Activated CD4-positive, alpha-beta memory T cell treated with anti-CD3 and anti-CD28 coated beads for 36 hours (primary cell): Measurements from ENCODE around the gene ANLN. TPM values are rescaled to one million over a fixed set of nuclear protein-coding genes. Genes with fewer than 3 reads are reported as not detected.
"Not testable (repeated sequence)": the region's sequence is repeated elsewhere in the genome, so short reads cannot be mapped to it uniquely, and the experiment has no call there.

Experiments
- CTCF ChIA-PET: fragments of 350-600 bp; sonication (Branson Sonifier 250); formaldehyde crosslinking; loops from one replicate; lab custom pipeline; 2021; ENCODE audit warnings: antibody characterized with exemption, inconsistent platforms; lab: Charles Lee
- POLR2A ChIA-PET: fragments of 350-600 bp; sonication (Branson Sonifier 250); formaldehyde crosslinking; loops from one replicate; lab custom pipeline; 2021; ENCODE audit warnings: antibody characterized with exemption; lab: Charles Lee
- DNase-seq: peaks from one replicate; pipeline ENCODE4 v3.0.0-alpha.2; 2020
- H3K27ac Mint-ChIP-seq: one replicate; pipeline ENCODE4 v1.8.0; 2021; ENCODE audit warnings: mixed read lengths
- H3K27me3 Mint-ChIP-seq: one replicate; pipeline ENCODE4 v1.8.0; 2021; ENCODE audit warnings: mixed read lengths
- H3K36me3 Mint-ChIP-seq: one replicate; pipeline ENCODE4 v1.8.0; 2021; ENCODE audit warnings: mixed read lengths
- H3K4me1 Mint-ChIP-seq: one replicate; pipeline ENCODE4 v1.8.0; 2021; ENCODE audit warnings: low read depth, mixed read lengths
- H3K4me3 Mint-ChIP-seq: one replicate; pipeline ENCODE4 v1.8.0; 2021; ENCODE audit warnings: mild to moderate bottlenecking, mixed read lengths
- H3K9me3 Mint-ChIP-seq: one replicate; pipeline ENCODE4 v1.8.0; 2021; ENCODE audit warnings: mixed read lengths
- intact Hi-C: fragments of 100-400 bp; cut with micrococcal nuclease; formaldehyde crosslinking; loops from one replicate; pipeline ENCODE4 v1.15.1; 2023
- total RNA-seq, 2 experiments: library from RNA; stranded (reverse); gene quantifications; one replicate each; pipeline ENCODE4 v1.2.3, GENCODE V29; 2021

Gene ANLN
- total RNA-seq, 2 experiments from 2014 or later: 46.6 to 54.7 TPM

- DNase-seq: no peak
- H3K36me3 Mint-ChIP-seq: no peaks in the 10 kb centered on the region
- ChIA-PET CTCF (interaction anchor here (1.2 kb wide), 1 partner anchor 179 kb away, joined by 6 read pairs; no protein-coding TSS in a partner anchor), POLR2A (no interaction called here)
- H3K27ac Mint-ChIP-seq: no peak overlapping the region
- H3K27me3 Mint-ChIP-seq: peaks cover 4% of the 10 kb centered on the region
- H3K9me3 Mint-ChIP-seq: no peaks in the 10 kb centered on the region
- no peak overlapping the region for H3K4me3 Mint-ChIP-seq
- intact Hi-C loops: loop anchor here (2.0 kb wide), 1 partner anchor 71 kb away; no protein-coding TSS in a partner anchor
- H3K4me1 Mint-ChIP-seq: peaks cover 2% of the 10 kb centered on the region
Observed at GRCh38 chr7:36491317-36491716, 101.7 kb downstream of the ANLN start.

- POLR2A ChIA-PET: no interaction called here
- Mint-ChIP-seq H3K9me3 (no peaks in the 10 kb centered on the region), H3K36me3 (no peaks in the 10 kb centered on the region), H3K27ac (no peak overlapping the region), H3K4me1 (no peaks in the 10 kb centered on the region), H3K4me3 (no peak overlapping the region), H3K27me3 (peaks cover 6% of the 10 kb centered on the region)
- no peak for DNase-seq
- CTCF ChIA-PET: no interaction called here
- intact Hi-C loops: no loop called here
Observed at GRCh38 chr7:36496576-36496975, 106.9 kb downstream of the ANLN start.

GRCh38 chr7:36497176-36497575 is 107.5 kb downstream of the ANLN start:
- CTCF ChIA-PET: interaction anchor here (0.9 kb wide), 1 partner anchor 9 kb away, joined by 3 read pairs; no protein-coding TSS in a partner anchor
- H3K27me3 Mint-ChIP-seq, H3K36me3 Mint-ChIP-seq, H3K9me3 Mint-ChIP-seq, POLR2A ChIA-PET, H3K4me3 Mint-ChIP-seq, H3K27ac Mint-ChIP-seq, DNase-seq, H3K4me1 Mint-ChIP-seq, intact Hi-C loops: not testable (repeated sequence)

GRCh38 chr7:36497775-36498174 is 108.1 kb downstream of the ANLN start:
- no peak overlapping the region for H3K4me3 Mint-ChIP-seq
- CTCF ChIA-PET: interaction anchor here (0.9 kb wide), 1 partner anchor 10 kb away, joined by 3 read pairs; no protein-coding TSS in a partner anchor
- peaks cover 6% of the 10 kb centered on the region for H3K27me3 Mint-ChIP-seq
- no peaks in the 10 kb centered on the region for H3K9me3 Mint-ChIP-seq
- intact Hi-C loops: no loop called here
- no peak for DNase-seq
- POLR2A ChIA-PET: no interaction called here
- no peaks in the 10 kb centered on the region for H3K4me1 Mint-ChIP-seq
- H3K36me3 Mint-ChIP-seq: no peaks in the 10 kb centered on the region
- H3K27ac Mint-ChIP-seq: no peak overlapping the region

Other genes starting within 250 kb of the ANLN start
- 1 to 10 TPM; 1.2 to 1.3 TPM for gene EEPD1, start 236.6 kb upstream of the ANLN start, total RNA-seq